Measurements from ENCODE around the gene TRIM69. TPM values are rescaled to one million over a fixed set of nuclear protein-coding genes. Genes with fewer than 3 reads are reported as not detected.

TRIM69 gene
- total and polyA plus RNA-seq, 7 experiments from 2014 or later = 12.4 to 65.0 (median 23.1) TPM

DNA sequence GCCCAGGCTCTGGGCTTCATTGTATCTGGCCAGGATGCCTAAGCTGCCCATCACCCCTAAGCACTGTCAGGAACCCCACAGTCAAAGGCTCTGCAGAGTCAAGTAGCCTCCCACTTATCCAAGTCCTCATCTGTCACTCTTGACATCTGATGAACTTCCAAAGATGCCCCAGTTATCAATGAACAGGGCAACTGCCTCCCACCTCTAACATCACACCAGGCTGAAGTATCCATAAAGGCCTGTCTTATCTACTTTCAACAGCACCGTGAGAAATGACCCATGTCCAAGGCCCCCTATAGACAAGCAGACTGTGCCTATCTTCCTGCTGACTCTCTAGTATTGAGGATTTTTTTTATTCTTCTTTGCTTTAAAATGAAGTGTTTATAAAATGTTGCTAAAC, 56.4 kb downstream of the TRIM69 start:
- Mint-ChIP-seq H3K27me3 (peaks cover 0 to 6% (median 0%) of the 10 kb centered on the region in 5 donors), H3K4me1 (peaks cover 0 to 9% (median 0%) of the 10 kb centered on the region in 7 donors), H3K9me3 (no peaks in the 10 kb centered on the region), H3K36me3 (no peaks in the 10 kb centered on the region), H3K4me3 (no peak overlapping the region), H3K27ac (peak overlapping the region in 1 of 9 donors; percentile 21)
- no peak for DNase-seq
- H3K4me3 ChIP-seq (ENCODE audit: low read length) = no peak overlapping the region
- intact Hi-C loops (cut with micrococcal nuclease) = no loop called here
- ChIA-PET CTCF (interaction anchor here (0.6 kb wide), 1 partner anchor 200 kb away, joined by 3 read pairs; no protein-coding TSS in a partner anchor), POLR2A (no interaction called here)
- ATAC-seq = no peak
- no peak overlapping the region for H3K27ac ChIP-seq (ENCODE audit: low read depth, low read length)
- no peaks in the 10 kb centered on the region for H3K4me1 ChIP-seq (ENCODE audit: control insufficient read depth in 2 of 2, insufficient read depth in 2 of 2, low read length in 2 of 2)
- no peaks in the 10 kb centered on the region for H3K36me3 ChIP-seq (ENCODE audit: control insufficient read depth in 2 of 3, insufficient read depth in 3 of 3, low read length in 3 of 3)
- no peaks in the 10 kb centered on the region for H3K9me3 ChIP-seq (ENCODE audit: control insufficient read depth in 2 of 3, low read length in 3 of 3)
- H3K27me3 ChIP-seq (ENCODE audit: control insufficient read depth in 2 of 2, insufficient read depth in 2 of 2, low read length in 2 of 2) = no peaks in the 10 kb centered on the region

DNA sequence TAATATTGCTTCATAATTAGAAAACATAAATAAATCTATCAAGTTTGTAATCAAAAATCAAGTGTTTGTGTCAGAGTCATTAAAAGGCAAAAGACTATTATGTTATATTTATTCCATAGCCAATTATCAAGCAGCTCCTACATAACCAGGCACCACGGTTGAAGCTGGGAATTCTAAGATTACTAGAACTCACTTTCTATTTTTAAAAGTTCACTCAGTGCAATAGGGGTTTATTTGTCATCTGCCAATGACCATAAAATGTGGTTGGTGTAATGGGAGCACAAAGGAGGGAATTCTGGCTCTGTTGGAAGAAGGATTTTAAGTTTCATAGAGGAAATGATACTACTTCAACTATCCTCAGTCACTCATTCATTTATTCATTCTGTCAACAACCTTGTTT, 57.7 kb downstream of the TRIM69 start:
- Histone ChIP-seq H3K4me1 (ENCODE audit: control insufficient read depth in 2 of 2, insufficient read depth in 2 of 2, low read length in 2 of 2) (no peaks in the 10 kb centered on the region), H3K27me3 (ENCODE audit: control insufficient read depth in 2 of 2, insufficient read depth in 2 of 2, low read length in 2 of 2) (no peaks in the 10 kb centered on the region), H3K9me3 (ENCODE audit: control insufficient read depth in 2 of 3, low read length in 3 of 3) (no peaks in the 10 kb centered on the region), H3K27ac (ENCODE audit: low read depth, low read length) (no peak overlapping the region), H3K4me3 (ENCODE audit: low read length) (no peak overlapping the region), H3K36me3 (ENCODE audit: control insufficient read depth in 2 of 3, insufficient read depth in 3 of 3, low read length in 3 of 3) (no peaks in the 10 kb centered on the region)
- DNase-seq (no peak), ATAC-seq (no peak)
- ChIA-PET CTCF (interaction anchor here (1.1 kb wide), 1 partner anchor 211 kb away, joined by 3 read pairs; no protein-coding TSS in a partner anchor), POLR2A (no interaction called here)
- H3K4me3 Mint-ChIP-seq = no peak overlapping the region
- H3K9me3 Mint-ChIP-seq = no peaks in the 10 kb centered on the region
- no peaks in the 10 kb centered on the region for H3K36me3 Mint-ChIP-seq
- H3K27ac Mint-ChIP-seq = no peak overlapping the region
- peaks cover 0 to 7% (median 5%) of the 10 kb centered on the region in 5 donors for H3K27me3 Mint-ChIP-seq
- H3K4me1 Mint-ChIP-seq = no peaks in the 10 kb centered on the region
- intact Hi-C loops (cut with micrococcal nuclease) = no loop called here

- no peaks in the 10 kb centered on the region for H3K36me3 Mint-ChIP-seq
- no peak overlapping the region for H3K27ac ChIP-seq (ENCODE audit: low read depth, low read length)
- no peaks in the 10 kb centered on the region for H3K4me1 Mint-ChIP-seq
- no peak overlapping the region for H3K27ac Mint-ChIP-seq
- no peaks in the 10 kb centered on the region for H3K27me3 ChIP-seq (ENCODE audit: control insufficient read depth in 2 of 2, insufficient read depth in 2 of 2, low read length in 2 of 2)
- no peaks in the 10 kb centered on the region for H3K4me1 ChIP-seq (ENCODE audit: control insufficient read depth in 2 of 2, insufficient read depth in 2 of 2, low read length in 2 of 2)
- peaks cover 0 to 10% (median 6%) of the 10 kb centered on the region in 5 donors for H3K27me3 Mint-ChIP-seq
- POLR2A ChIA-PET = no interaction called here
- intact Hi-C loops (cut with micrococcal nuclease) = no loop called here
- no peaks in the 10 kb centered on the region for H3K9me3 Mint-ChIP-seq
- no peak overlapping the region for H3K4me3 ChIP-seq (ENCODE audit: low read length)
- no peak for DNase-seq
- H3K4me3 Mint-ChIP-seq = no peak overlapping the region
- no peak for ATAC-seq
- no peaks in the 10 kb centered on the region for H3K36me3 ChIP-seq (ENCODE audit: control insufficient read depth in 2 of 3, insufficient read depth in 3 of 3, low read length in 3 of 3)
- no peaks in the 10 kb centered on the region for H3K9me3 ChIP-seq (ENCODE audit: control insufficient read depth in 2 of 3, low read length in 3 of 3)
- CTCF ChIA-PET = no interaction called here
These were observed 60.2 kb downstream of the TRIM69 start for GRCh38 chr15:44796508-44796907.

- ChIA-PET POLR2A (no interaction called here), CTCF (interaction anchor here (0.8 kb wide), 1 partner anchor 297 kb away, joined by 3 read pairs; no protein-coding TSS in a partner anchor)
- H3K4me3 ChIP-seq (ENCODE audit: low read length) = no peak overlapping the region
- Mint-ChIP-seq H3K27ac (no peak overlapping the region), H3K4me1 (peaks cover 0 to 6% (median 0%) of the 10 kb centered on the region in 7 donors), H3K36me3 (no peaks in the 10 kb centered on the region), H3K9me3 (no peaks in the 10 kb centered on the region), H3K27me3 (peaks cover 0 to 10% (median 5%) of the 10 kb centered on the region in 5 donors), H3K4me3 (no peak overlapping the region)
- no peaks in the 10 kb centered on the region for H3K27me3 ChIP-seq (ENCODE audit: control insufficient read depth in 2 of 2, insufficient read depth in 2 of 2, low read length in 2 of 2)
- no peaks in the 10 kb centered on the region for H3K4me1 ChIP-seq (ENCODE audit: control insufficient read depth in 2 of 2, insufficient read depth in 2 of 2, low read length in 2 of 2)
- H3K9me3 ChIP-seq (ENCODE audit: control insufficient read depth in 2 of 3, low read length in 3 of 3) = no peaks in the 10 kb centered on the region
- ATAC-seq = no peak
- no peak overlapping the region for H3K27ac ChIP-seq (ENCODE audit: low read depth, low read length)
- H3K36me3 ChIP-seq (ENCODE audit: control insufficient read depth in 2 of 3, insufficient read depth in 3 of 3, low read length in 3 of 3) = no peaks in the 10 kb centered on the region
- intact Hi-C loops (cut with micrococcal nuclease) = no loop called here
- no peak for DNase-seq
These were observed 62.5 kb downstream of the TRIM69 start for GRCh38 chr15:44798826-44799225.

DNA sequence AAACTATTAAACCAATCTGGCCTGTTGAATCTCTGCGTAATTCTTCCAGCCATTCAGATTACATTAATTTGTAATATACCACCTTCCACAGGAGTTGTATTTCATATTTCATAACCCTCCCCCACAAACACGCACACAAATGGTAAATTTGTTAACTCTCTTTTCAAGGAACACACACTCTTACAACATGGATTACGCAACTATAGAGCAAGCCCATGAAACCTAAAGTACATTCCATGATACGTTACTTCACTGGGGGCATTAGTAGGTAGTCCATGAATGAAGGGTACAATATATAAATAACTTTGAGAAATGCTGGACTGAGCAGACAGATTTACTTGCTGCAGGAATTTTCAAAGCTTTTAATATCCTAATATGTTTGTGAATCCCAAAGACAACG, 65.0 kb downstream of the TRIM69 start:
- Mint-ChIP-seq H3K27ac (no peak overlapping the region), H3K36me3 (no peaks in the 10 kb centered on the region), H3K4me1 (peaks cover 0 to 11% (median 0%) of the 10 kb centered on the region in 7 donors), H3K9me3 (no peaks in the 10 kb centered on the region), H3K27me3 (peaks cover 0 to 10% (median 5%) of the 10 kb centered on the region in 5 donors), H3K4me3 (no peak overlapping the region)
- no peak for ATAC-seq
- H3K4me1 ChIP-seq (ENCODE audit: control insufficient read depth in 2 of 2, insufficient read depth in 2 of 2, low read length in 2 of 2) = no peaks in the 10 kb centered on the region
- CTCF ChIA-PET = no interaction called here
- H3K36me3 ChIP-seq (ENCODE audit: control insufficient read depth in 2 of 3, insufficient read depth in 3 of 3, low read length in 3 of 3) = no peaks in the 10 kb centered on the region
- H3K27ac ChIP-seq (ENCODE audit: low read depth, low read length) = no peak overlapping the region
- intact Hi-C loops (cut with micrococcal nuclease) = no loop called here
- no peak for DNase-seq
- H3K27me3 ChIP-seq (ENCODE audit: control insufficient read depth in 2 of 2, insufficient read depth in 2 of 2, low read length in 2 of 2) = no peaks in the 10 kb centered on the region
- H3K4me3 ChIP-seq (ENCODE audit: low read length) = no peak overlapping the region
- POLR2A ChIA-PET = no interaction called here
- H3K9me3 ChIP-seq (ENCODE audit: control insufficient read depth in 2 of 3, low read length in 3 of 3) = no peaks in the 10 kb centered on the region

DNA sequence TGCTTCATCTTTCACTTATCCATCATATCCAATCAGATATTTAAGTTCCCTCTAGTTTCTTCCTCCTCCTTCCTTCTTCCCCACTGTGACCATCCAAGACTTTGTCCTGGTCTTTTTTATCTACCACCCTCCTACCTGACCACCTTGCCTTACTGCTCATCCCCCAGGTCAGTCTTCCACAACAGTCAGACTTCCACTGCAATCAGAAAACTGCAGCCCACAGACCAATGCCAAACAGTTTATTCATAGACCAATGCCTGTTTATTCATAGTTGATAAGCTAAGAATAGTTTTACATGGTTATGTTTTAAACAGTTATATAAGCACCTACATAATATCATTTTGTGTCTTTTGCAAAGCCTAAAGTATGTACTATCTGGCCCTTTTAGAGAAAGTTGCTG, 65.5 kb downstream of the TRIM69 start:
- Histone ChIP-seq H3K9me3 (ENCODE audit: control insufficient read depth in 2 of 3, low read length in 3 of 3) (no peaks in the 10 kb centered on the region), H3K4me1 (ENCODE audit: control insufficient read depth in 2 of 2, insufficient read depth in 2 of 2, low read length in 2 of 2) (no peaks in the 10 kb centered on the region), H3K27me3 (ENCODE audit: control insufficient read depth in 2 of 2, insufficient read depth in 2 of 2, low read length in 2 of 2) (no peaks in the 10 kb centered on the region), H3K4me3 (ENCODE audit: low read length) (no peak overlapping the region), H3K36me3 (ENCODE audit: control insufficient read depth in 2 of 3, insufficient read depth in 3 of 3, low read length in 3 of 3) (no peaks in the 10 kb centered on the region), H3K27ac (ENCODE audit: low read depth, low read length) (no peak overlapping the region)
- POLR2A ChIA-PET = no interaction called here
- ATAC-seq (no peak), DNase-seq (no peak)
- intact Hi-C loops (cut with micrococcal nuclease) = no loop called here
- Mint-ChIP-seq H3K27me3 (peaks cover 0 to 10% (median 5%) of the 10 kb centered on the region in 5 donors), H3K9me3 (no peaks in the 10 kb centered on the region), H3K27ac (peak overlapping the region in 1 of 9 donors; percentile 15), H3K4me1 (peaks cover 0 to 11% (median 0%) of the 10 kb centered on the region in 7 donors), H3K36me3 (no peaks in the 10 kb centered on the region), H3K4me3 (no peak overlapping the region)
- CTCF ChIA-PET = no interaction called here

- Histone ChIP-seq H3K27ac (ENCODE audit: low read depth, low read length) (no peak overlapping the region), H3K27me3 (ENCODE audit: control insufficient read depth in 2 of 2, insufficient read depth in 2 of 2, low read length in 2 of 2) (no peaks in the 10 kb centered on the region), H3K4me1 (ENCODE audit: control insufficient read depth in 2 of 2, insufficient read depth in 2 of 2, low read length in 2 of 2) (no peaks in the 10 kb centered on the region), H3K36me3 (ENCODE audit: control insufficient read depth in 2 of 3, insufficient read depth in 3 of 3, low read length in 3 of 3) (no peaks in the 10 kb centered on the region), H3K4me3 (ENCODE audit: low read length) (no peak overlapping the region), H3K9me3 (ENCODE audit: control insufficient read depth in 2 of 3, low read length in 3 of 3) (no peaks in the 10 kb centered on the region)
- Mint-ChIP-seq H3K4me3 (no peak overlapping the region), H3K36me3 (no peaks in the 10 kb centered on the region), H3K27ac (no peak overlapping the region), H3K9me3 (no peaks in the 10 kb centered on the region), H3K4me1 (peaks cover 0 to 11% (median 0%) of the 10 kb centered on the region in 7 donors), H3K27me3 (peaks cover 0 to 10% (median 4%) of the 10 kb centered on the region in 5 donors)
- ChIA-PET POLR2A (no interaction called here), CTCF (no interaction called here)
- DNase-seq (no peak), ATAC-seq (no peak)
- intact Hi-C loops (cut with micrococcal nuclease) = no loop called here
These were observed 66.0 kb downstream of the TRIM69 start for GRCh38 chr15:44802336-44802735.
